ENCODE data around the gene SYNGAP1. TPM values are rescaled to one million over a fixed set of nuclear protein-coding genes. Genes with fewer than 3 reads are reported as not detected.

The SYNGAP1 gene
- total RNA-seq, 2 donors from 2014 or later = 6.1 to 24.8 TPM

GRCh38 chr6:33492093-33492492 is 72.2 kb downstream of the SYNGAP1 start:
- H3K4me3 ChIP-seq = no peak overlapping the region
- intact Hi-C loops (cut with DNase I) = no loop called here
- WGBS = 37% methylated on average over 4 of the region's 4 CpGs
- no peaks in the 10 kb centered on the region for H3K27me3 ChIP-seq (replicated peaks; ENCODE audit: insufficient read depth)
- H3K36me3 ChIP-seq = no peaks in the 10 kb centered on the region
- no peaks in the 10 kb centered on the region for H3K9me3 ChIP-seq
- H3K27ac ChIP-seq = no peak overlapping the region
- no peak for DNase-seq (ENCODE audit: low spot score)
- H3K4me1 ChIP-seq (replicated peaks) = no peaks in the 10 kb centered on the region
- no peak for TF ChIP-seq CTCF (IDR thresholded peaks at IDR 0.05)
- no peak for TF ChIP-seq POLR2AphosphoS5 (IDR thresholded peaks at IDR 0.05)
- TF ChIP-seq POLR2A (IDR thresholded peaks at IDR 0.05) = no peak

GRCh38 chr6:33497157-33497556 is 77.3 kb downstream of the SYNGAP1 start:
- Histone ChIP-seq H3K4me1 (replicated peaks) (no peaks in the 10 kb centered on the region), H3K36me3 (no peaks in the 10 kb centered on the region), H3K9me3 (no peaks in the 10 kb centered on the region), H3K27me3 (replicated peaks; ENCODE audit: insufficient read depth) (no peaks in the 10 kb centered on the region), H3K27ac (no peak overlapping the region), H3K4me3 (no peak overlapping the region)
- DNase-seq (ENCODE audit: low spot score) = no peak
- intact Hi-C loops (cut with DNase I) = no loop called here
- TF ChIP-seq POLR2AphosphoS5 (IDR thresholded peaks at IDR 0.05) (no peak), POLR2A (IDR thresholded peaks at IDR 0.05) (no peak), CTCF (IDR thresholded peaks at IDR 0.05) (no peak)
- WGBS = 92% methylated on average over 7 of the region's 7 CpGs

GRCh38 chr6:33502486-33502885 is 82.6 kb downstream of the SYNGAP1 start:
- Histone ChIP-seq H3K4me1 (replicated peaks) (no peaks in the 10 kb centered on the region), H3K27me3 (replicated peaks; ENCODE audit: insufficient read depth) (no peaks in the 10 kb centered on the region), H3K9me3 (no peaks in the 10 kb centered on the region), H3K27ac (no peak overlapping the region), H3K36me3 (no peaks in the 10 kb centered on the region), H3K4me3 (no peak overlapping the region)
- 91% methylated on average over 21 of the region's 23 CpGs for WGBS
- no peak for TF ChIP-seq CTCF (IDR thresholded peaks at IDR 0.05)
- no peak for TF ChIP-seq POLR2A (IDR thresholded peaks at IDR 0.05)
- no peak for TF ChIP-seq POLR2AphosphoS5 (IDR thresholded peaks at IDR 0.05)
- intact Hi-C loops (cut with DNase I) = no loop called here
- DNase-seq (ENCODE audit: low spot score) = no peak

GRCh38 chr6:33504486-33504885 is 84.6 kb downstream of the SYNGAP1 start:
- H3K4me1 ChIP-seq (replicated peaks) = no peaks in the 10 kb centered on the region
- no peaks in the 10 kb centered on the region for H3K27me3 ChIP-seq (replicated peaks; ENCODE audit: insufficient read depth)
- H3K27ac ChIP-seq = no peak overlapping the region
- H3K36me3 ChIP-seq = no peaks in the 10 kb centered on the region
- TF ChIP-seq POLR2AphosphoS5 (IDR thresholded peaks at IDR 0.05) (no peak), CTCF (IDR thresholded peaks at IDR 0.05) (no peak), POLR2A (IDR thresholded peaks at IDR 0.05) (no peak)
- DNase-seq (ENCODE audit: low spot score) = no peak
- intact Hi-C loops (cut with DNase I) = no loop called here
- no peaks in the 10 kb centered on the region for H3K9me3 ChIP-seq
- no peak overlapping the region for H3K4me3 ChIP-seq

Small RNAs within 50 kb of the gene (microRNA-seq; reads per million reads assigned to microRNA genes)
- not detected for gene MIR5004

Small RNAs within 50 kb of the gene (small RNA-seq; reads per million reads assigned to genes)
- gene RPL35AP4 (0 reads per million in 2 donors), gene ZBTB9 (0 reads per million in 2 donors)

Other genes starting within 250 kb of the SYNGAP1 start
- gene COL11A2, start 227.6 kb upstream of the SYNGAP1 start, total RNA-seq = 1 to 10 TPM in 1 of 2 donors, under 1 TPM in 1; 0.91 to 3.6 TPM
- gene RXRB, start 219.4 kb upstream of the SYNGAP1 start, total RNA-seq = 10 to 100 TPM; 30.6 to 40.5 TPM
- gene SLC39A7, start 219.2 kb upstream of the SYNGAP1 start, total RNA-seq = 100 to 1,000 TPM; 109 to 182 TPM
- 10 to 100 TPM; 21.9 to 43.7 TPM for gene HSD17B8, start 215.4 kb upstream of the SYNGAP1 start, total RNA-seq
- gene RING1, start 211.6 kb upstream of the SYNGAP1 start, total RNA-seq = 10 to 100 TPM; 23.9 to 30.8 TPM
- gene VPS52, start 148.2 kb upstream of the SYNGAP1 start, total RNA-seq = 10 to 100 TPM; 42.2 to 55.0 TPM
- 1,000 to 10,000 TPM; 1,990 to 4,594 TPM for gene RPS18, start 148.0 kb upstream of the SYNGAP1 start, total RNA-seq
- 10 to 100 TPM; 15.8 to 21.4 TPM for gene B3GALT4, start 142.9 kb upstream of the SYNGAP1 start, total RNA-seq
- 10 to 100 TPM; 41.3 to 47.2 TPM for gene WDR46, start 130.8 kb upstream of the SYNGAP1 start, total RNA-seq
- gene PFDN6, start 130.5 kb upstream of the SYNGAP1 start, total RNA-seq = 10 to 100 TPM; 24.1 to 59.7 TPM
- gene RGL2, start 121.1 kb upstream of the SYNGAP1 start, total RNA-seq = 100 to 1,000 TPM in 1 of 2 donors, 10 to 100 TPM in 1; 98.7 to 107 TPM
- gene TAPBP, start 106.0 kb upstream of the SYNGAP1 start, total RNA-seq = 100 to 1,000 TPM; 190 to 192 TPM
- gene ZBTB22, start 102.3 kb upstream of the SYNGAP1 start, total RNA-seq = 10 to 100 TPM; 25.1 to 27.5 TPM
- gene DAXX, start 97.1 kb upstream of the SYNGAP1 start, total RNA-seq = 10 to 100 TPM; 52.8 to 75.1 TPM
- gene KIFC1, start 28.2 kb upstream of the SYNGAP1 start, total RNA-seq = 1 to 10 TPM; 5.8 to 6.5 TPM
- 100 to 1,000 TPM in 1 of 2 donors, 10 to 100 TPM in 1; 98.2 to 132 TPM for gene PHF1, start 9.1 kb upstream of the SYNGAP1 start, total RNA-seq
- gene CUTA, start 2.0 kb upstream of the SYNGAP1 start, total RNA-seq = 100 to 1,000 TPM; 189 to 260 TPM
- 1 to 10 TPM; 3.5 to 8.9 TPM for gene ZBTB9, start 34.5 kb downstream of the SYNGAP1 start, total RNA-seq
- 10 to 100 TPM in 1 of 2 donors, 1 to 10 TPM in 1; 6.2 to 13.6 TPM for gene BAK1, start 160.2 kb downstream of the SYNGAP1 start, total RNA-seq
- 10 to 100 TPM; 21.8 to 99.1 TPM for gene ITPR3, start 201.3 kb downstream of the SYNGAP1 start, total RNA-seq

Data from prostate gland (tissue), 2 donors.